Aorta (tissue), 5 donors: Measurements from ENCODE around the gene MCM5. TPM values are rescaled to one million over a fixed set of nuclear protein-coding genes. Genes with fewer than 3 reads are reported as not detected.

Source experiments
- ATAC-seq: fragments of 200-7000 bp; cut with Tn5 transposase; one replicate; pipeline ENCODE4 v1.9.1; 2022; ENCODE audit warnings: moderate library complexity; ENCODE audit not compliant: low FRiP score
- DNase-seq, 2 donors: peaks; one replicate each; pipeline ENCODE4 v3.0.0-alpha.2; 2020
- H3K27ac ChIP-seq, 2 donors: one replicate each; pipeline ENCODE4 v1.5.1; 2013; ENCODE audit warnings: low read length in 2 of 2, mild to moderate bottlenecking in 2 of 2, moderate library complexity in 2 of 2, control low read depth in 1 of 2, inconsistent platforms in 1 of 2, low read depth in 1 of 2
- H3K27me3 ChIP-seq, 2 donors: one replicate each; pipeline ENCODE4 v1.6.1; 2013; ENCODE audit warnings: control low read depth in 1 of 2, low read length in 1 of 2, mild to moderate bottlenecking in 1 of 2, moderate library complexity in 1 of 2; ENCODE audit not compliant: insufficient read depth in 2 of 2, control insufficient read depth in 1 of 2
- H3K36me3 ChIP-seq, 2 donors: one replicate each; pipeline ENCODE4 v1.6.1; 2013; ENCODE audit warnings: control low read depth in 1 of 2, low read length in 1 of 2, mild to moderate bottlenecking in 1 of 2; ENCODE audit not compliant: insufficient read depth in 2 of 2, control insufficient read depth in 1 of 2
- H3K4me1 ChIP-seq, 2 donors: one replicate each; pipeline ENCODE4 v1.6.1; 2013; ENCODE audit warnings: low read length in 2 of 2, control low read depth in 1 of 2, mild to moderate bottlenecking in 1 of 2, moderate library complexity in 1 of 2; ENCODE audit not compliant: insufficient read depth in 2 of 2, control insufficient read depth in 1 of 2
- H3K4me3 ChIP-seq, 2 donors: one replicate each; pipeline ENCODE4 v1.5.1; 2013; ENCODE audit warnings: low read length in 2 of 2, control low read depth in 1 of 2, mild to moderate bottlenecking in 1 of 2
- H3K9me3 ChIP-seq: one replicate; pipeline ENCODE4 v1.6.1; 2013; ENCODE audit warnings: mild to moderate bottlenecking, low read length; ENCODE audit not compliant: control insufficient read depth
- WGBS, 2 donors: extraction: QIAGEN DNeasy Blood & Tissue Kit; methylation state at CpG; one replicate each; pipeline ENCODE4 v1.1.7; 2013; 5-methylcytosine and 5-hydroxymethylcytosine counted together
- intact Hi-C, 2 donors: fragments of 100-400 bp; cut with DNase I; formaldehyde crosslinking; loops; one replicate each; pipeline versions ENCODE4 v1.14.2 to v1.15.0; 2022
- long read RNA-seq, 2 donors: library from polyadenylated mRNA; unstranded; transcript quantifications; one replicate each; pipeline ENCODE4 v2.0.0, GENCODE V29; 2020 to 2021
- polyA plus RNA-seq, 2 donors: library from polyadenylated mRNA; stranded (reverse); fragments of 200-250 nt; gene quantifications; one replicate each; pipeline ENCODE4 v1.2.3, GENCODE V29; 2013
- total RNA-seq, 2 donors: library from RNA; stranded (reverse); fragmentation: NEBNext Ultra II Directional; extraction: Animal tissue kit (Norgen Biotek cat#: 25700); gene quantifications; one replicate each; pipeline ENCODE4 v1.2.1, GENCODE V29; 2021
- donor health status: healthy with polysubstance abuse.
- donor health status: Bipolar disorder and iron deficiency.
- donor health status: DM: no; HTN: no; CAD: no.
- donor health status: DM: no; HTN: no; CAD: no.
- donor health status: DM: yes; HTN: yes; CAD: no.

Gene MCM5
- 10 to 100 TPM; 18.1 to 21.7 TPM for total RNA-seq
- 10 to 100 TPM in 1 of 2 donors, 1 to 10 TPM in 1; 4.0 to 24.8 TPM for polyA plus RNA-seq
- long read RNA-seq, donor 1, transcript MCM5-201 (17 exons, 3,534 nt), result major isoform, 61 of 118 reads
- long read RNA-seq, donor 1, partial matches to known transcripts, result 52 of 118 reads
- long read RNA-seq, donor 1, other reads (novel, unspliced or antisense), result 5 of 118 reads
- long read RNA-seq, donor 2, transcript MCM5-201 (17 exons, 3,534 nt), result major isoform, 13 of 21 reads
- long read RNA-seq, donor 2, partial matches to known transcripts, result 8 of 21 reads
- long read RNA-seq, donor 2, other reads (novel, unspliced or antisense), result 0 of 21 reads

DNA sequence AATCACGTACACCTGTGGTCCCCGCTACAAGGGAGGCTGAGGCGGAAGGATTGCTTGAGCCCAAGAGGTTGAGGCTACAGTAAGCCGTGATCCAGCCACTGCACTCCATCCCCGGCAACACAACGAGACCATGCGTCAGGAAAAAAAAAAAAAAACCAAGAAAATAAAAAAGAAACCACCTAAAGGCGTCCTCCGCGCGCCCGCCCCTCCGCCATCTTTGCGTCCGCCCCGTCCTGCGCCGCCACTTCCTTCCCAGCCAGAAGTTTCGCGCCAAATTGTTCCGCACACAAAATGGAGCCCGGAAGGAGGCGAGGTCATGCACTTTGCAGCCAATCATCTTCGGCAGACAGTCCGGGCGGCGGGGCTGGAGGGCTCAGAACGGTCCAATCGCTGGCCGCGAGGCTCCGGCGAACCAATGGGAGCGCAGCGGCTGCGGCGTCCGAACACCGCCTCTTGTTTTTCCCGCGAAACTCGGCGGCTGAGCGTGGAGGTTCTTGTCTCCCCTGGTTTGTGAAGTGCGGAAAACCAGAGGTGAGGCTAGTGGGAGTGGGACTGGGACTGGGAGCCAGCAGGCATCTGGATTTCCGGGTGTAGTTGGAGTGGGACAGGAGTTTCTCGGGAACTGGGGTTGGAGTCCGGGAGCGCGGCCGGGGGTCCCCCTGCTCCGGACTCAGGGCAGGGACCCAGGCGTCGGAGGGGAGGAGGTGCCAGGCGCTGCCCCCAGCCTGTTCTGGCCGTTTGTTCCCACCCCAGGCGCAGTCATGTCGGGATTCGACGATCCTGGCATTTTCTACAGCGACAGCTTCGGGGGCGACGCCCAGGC lies at the start of gene MCM5:
TSS of gene MCM5 (plus strand) at position 463 of the 823 bp plus-strand sequence. CDS start at position 762, 299 bp downstream.
- H3K4me3 ChIP-seq, result peak within 1 kb of the TSS; percentile 70 to 81
- no peaks in the 10 kb centered on the region for H3K9me3 ChIP-seq
- 2% methylated on average over 63 to 64 of the region's 64 CpGs for WGBS, 2 donors
- no peaks in the 10 kb centered on the region for H3K27me3 ChIP-seq
- no peaks in the 10 kb centered on the region for H3K4me1 ChIP-seq
- H3K36me3 ChIP-seq, result no peaks in the 10 kb centered on the region
- intact Hi-C loops, result loop anchor here in 1 of 2 donors (5.0 kb wide), 1 partner anchor 48 kb away; no protein-coding TSS in a partner anchor
- peak; percentile 98 to 99 for DNase-seq
- peak; percentile 97 for ATAC-seq
- H3K27ac ChIP-seq, result no peak within 1 kb of the TSS

DNA sequence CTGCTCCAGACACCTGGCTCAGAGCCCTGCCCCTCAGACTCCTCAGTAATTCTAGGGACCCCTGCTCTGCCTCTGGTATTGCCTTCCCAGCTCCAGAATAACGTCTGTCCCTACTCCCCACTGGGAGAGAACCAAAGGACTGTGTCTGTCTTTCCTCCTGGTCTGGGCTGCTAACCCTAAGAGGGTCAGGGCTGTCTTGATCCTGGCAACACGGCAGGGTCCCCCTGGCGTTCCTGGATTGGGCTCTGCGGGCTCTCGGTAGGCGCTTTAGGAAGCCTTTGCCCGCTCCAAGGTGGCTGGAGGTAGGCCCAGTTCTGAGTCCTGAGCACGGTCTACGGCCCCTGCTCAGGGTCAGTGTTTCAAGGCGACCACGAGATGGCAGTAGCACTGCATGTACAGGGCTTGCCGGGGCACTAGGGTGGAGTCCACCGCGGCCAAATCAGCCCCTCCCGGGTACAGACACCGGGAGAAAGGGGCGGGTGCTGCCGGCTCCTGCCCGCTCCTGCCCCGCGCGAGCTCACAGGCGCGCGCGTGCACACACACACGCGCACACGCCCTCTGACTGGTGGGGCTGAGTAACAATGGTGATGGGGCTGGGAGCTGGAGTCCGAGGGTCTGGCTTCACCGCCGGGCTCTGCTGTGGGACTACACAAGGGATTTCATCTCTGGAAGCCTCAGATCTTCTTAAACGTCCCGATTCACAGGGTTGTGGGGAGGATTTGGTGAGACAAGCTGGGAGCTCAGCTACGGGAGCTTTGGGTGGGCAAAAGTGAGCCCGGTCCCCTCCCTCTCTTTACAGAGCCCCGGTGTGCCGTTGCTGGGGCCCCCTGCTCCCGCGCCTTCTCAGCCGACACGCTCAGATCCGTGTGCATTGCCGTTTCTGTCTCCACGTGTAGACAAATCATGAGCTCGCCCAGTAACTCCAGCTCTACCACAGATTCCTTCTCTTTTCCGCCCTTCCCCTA lies 49.1 kb upstream of the MCM5 start:
- Histone ChIP-seq H3K36me3 (no peaks in the 10 kb centered on the region), H3K4me1 (no peaks in the 10 kb centered on the region), H3K27me3 (no peaks in the 10 kb centered on the region), H3K4me3 (peak overlapping the region; percentile 21 to 30), H3K27ac (peak overlapping the region in 1 of 2 donors; percentile 23), H3K9me3 (no peaks in the 10 kb centered on the region)
- intact Hi-C loops, result loop anchor here (2.0 to 5.0 kb wide), 3 partner anchors 51 to 271 kb away; partner anchors contain the start of gene MCM5 (in 1 of the 2)
- ATAC-seq (peak; percentile 95), DNase-seq (peak; percentile 97)
- 1% methylated on average over 40 to 47 of the region's 47 CpGs for WGBS, 2 donors

DNA sequence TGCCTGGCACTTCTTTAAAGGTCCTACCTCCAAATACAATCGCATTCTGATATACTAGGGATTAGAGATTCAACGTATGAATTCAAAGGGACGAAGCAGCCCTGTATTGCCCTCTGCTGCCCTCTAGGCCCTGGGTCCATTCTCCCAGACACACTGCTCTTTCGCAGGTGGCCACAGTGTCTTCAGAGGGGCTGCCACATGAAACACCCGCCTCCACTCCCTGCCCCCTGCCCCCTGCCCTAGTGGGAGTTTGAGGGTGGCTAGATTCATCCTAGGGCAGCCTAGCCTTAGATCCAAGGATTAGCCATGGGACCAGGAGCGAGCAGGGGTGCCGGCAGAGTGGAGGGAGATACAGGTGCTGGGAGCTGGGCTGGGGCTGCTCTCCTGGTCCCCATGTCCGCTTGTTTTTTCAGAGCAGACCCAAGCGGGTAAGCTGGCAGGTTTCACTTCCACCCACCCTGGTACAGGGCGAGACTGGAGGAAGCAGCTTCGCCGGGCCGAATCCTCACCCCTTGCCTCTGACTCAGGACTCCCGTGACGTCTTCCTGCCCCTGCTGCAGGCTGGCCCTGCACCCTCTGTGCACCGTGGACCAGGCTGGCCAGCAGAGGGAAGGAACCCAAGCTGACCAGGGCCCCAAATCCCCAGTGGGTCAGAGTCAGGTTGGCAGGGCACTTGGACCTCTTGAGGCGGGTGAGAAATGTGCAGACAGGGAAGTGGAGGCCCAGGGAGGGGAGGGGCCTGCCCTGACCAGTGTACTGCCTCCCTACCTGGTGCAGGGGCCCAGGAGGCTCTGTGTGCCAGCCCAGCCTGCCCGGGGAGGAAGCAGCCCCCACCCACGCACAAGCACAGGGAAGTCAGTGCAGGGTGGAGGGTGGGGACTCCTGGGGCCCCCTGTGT lies 47.5 kb upstream of the MCM5 start:
- no peak overlapping the region for H3K27ac ChIP-seq
- no peaks in the 10 kb centered on the region for H3K36me3 ChIP-seq
- no peaks in the 10 kb centered on the region for H3K9me3 ChIP-seq
- intact Hi-C loops, result loop anchor here in 1 of 2 donors (5.0 kb wide), 2 partner anchors 50 to 270 kb away; partner anchors contain the start of gene MCM5
- H3K27me3 ChIP-seq, result no peaks in the 10 kb centered on the region
- WGBS, 2 donors, result 17 to 22% methylated on average over 19 of the region's 19 CpGs
- DNase-seq (peak; percentile 92 to 95), ATAC-seq (peak; percentile 48)
- no peaks in the 10 kb centered on the region for H3K4me1 ChIP-seq
- H3K4me3 ChIP-seq, result no peak overlapping the region

DNA sequence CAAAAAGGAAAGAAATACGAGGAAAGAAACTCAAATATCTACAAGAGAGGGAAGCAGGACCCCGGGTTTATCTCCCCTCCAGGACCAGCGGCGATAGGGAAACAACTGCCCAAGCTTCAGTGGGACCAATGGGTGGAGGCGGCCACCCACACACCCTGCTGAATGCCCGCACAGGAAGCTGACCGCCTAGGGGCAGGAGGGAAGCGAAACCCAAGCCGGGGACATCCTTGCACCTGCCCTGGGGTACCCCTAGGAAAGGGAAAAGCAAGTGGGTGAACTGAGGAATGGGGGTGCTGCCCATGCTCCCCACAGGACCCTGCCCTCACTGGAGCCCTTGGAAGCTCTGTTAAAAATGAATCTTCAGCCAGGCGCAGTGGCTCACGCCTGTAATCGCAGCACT lies 46.6 kb upstream of the MCM5 start:
- ATAC-seq (no peak), DNase-seq (peak in 1 of 2 donors; percentile 78)
- intact Hi-C loops, result loop anchor here in 1 of 2 donors (5.0 kb wide), 2 partner anchors 49 to 269 kb away; partner anchors contain the start of gene MCM5
- Histone ChIP-seq H3K27ac (no peak overlapping the region), H3K4me3 (no peak overlapping the region), H3K9me3 (no peaks in the 10 kb centered on the region), H3K4me1 (no peaks in the 10 kb centered on the region), H3K36me3 (no peaks in the 10 kb centered on the region), H3K27me3 (no peaks in the 10 kb centered on the region)
- WGBS, 2 donors, result 59% methylated on average over 12 of the region's 12 CpGs

- H3K4me1 ChIP-seq, result no peaks in the 10 kb centered on the region
- H3K36me3 ChIP-seq, result no peaks in the 10 kb centered on the region
- no peak overlapping the region for H3K27ac ChIP-seq
- H3K4me3 ChIP-seq, result no peak overlapping the region
- H3K9me3 ChIP-seq, result no peaks in the 10 kb centered on the region
- no peak for ATAC-seq
- intact Hi-C loops, result loop anchor here in 1 of 2 donors (5.0 kb wide), 2 partner anchors 48 to 268 kb away; partner anchors contain the start of gene MCM5
- DNase-seq, result no peak
- H3K27me3 ChIP-seq, result no peaks in the 10 kb centered on the region
- 73 to 91% methylated on average over 4 of the region's 4 CpGs for WGBS, 2 donors
These were observed 45.9 kb upstream of the MCM5 start for GRCh38 chr22:35354068-35354467.

DNA sequence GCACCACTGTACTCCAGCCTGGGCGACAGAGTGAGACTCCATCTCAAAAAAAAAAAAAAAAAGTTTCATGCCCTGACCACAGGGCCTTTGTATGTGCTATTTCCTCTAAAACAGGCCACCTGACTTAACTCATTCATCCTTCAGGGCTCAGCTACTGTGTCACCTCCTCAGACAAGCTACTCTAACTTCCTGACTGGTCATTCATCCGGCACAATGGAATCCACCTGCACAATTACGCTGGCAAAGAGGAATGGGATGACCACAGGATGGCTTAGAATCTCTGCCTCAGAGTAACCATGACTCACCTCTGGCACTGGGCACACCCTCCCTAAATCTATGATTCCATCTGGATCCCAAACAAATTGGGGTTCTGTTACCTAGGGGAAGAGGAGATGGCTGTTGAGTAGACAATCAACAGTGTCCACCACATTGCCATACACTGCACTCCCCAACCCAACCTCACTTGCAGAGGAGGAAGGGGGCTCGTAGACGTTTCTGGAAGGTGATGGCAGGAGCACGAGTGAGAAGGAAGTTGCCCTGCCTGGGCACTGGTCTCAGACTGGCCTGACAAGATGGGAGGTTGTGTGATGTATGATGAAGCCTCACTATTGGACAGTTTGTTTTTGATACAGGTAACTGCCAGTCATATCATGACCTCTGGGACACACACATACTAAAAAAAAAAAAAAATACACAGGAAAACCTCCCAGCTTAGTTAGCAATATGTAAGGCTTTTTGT lies 41.9 kb upstream of the MCM5 start:
- intact Hi-C loops, result no loop called here
- ATAC-seq (no peak), DNase-seq (peak in 1 of 2 donors; percentile 12)
- no peak overlapping the region for H3K4me3 ChIP-seq
- no peaks in the 10 kb centered on the region for H3K4me1 ChIP-seq
- H3K36me3 ChIP-seq, result no peaks in the 10 kb centered on the region
- 58 to 61% methylated on average over 6 of the region's 6 CpGs for WGBS, 2 donors
- no peak overlapping the region for H3K27ac ChIP-seq
- peaks cover 0 to 2% of the 10 kb centered on the region in 2 donors for H3K27me3 ChIP-seq
- no peaks in the 10 kb centered on the region for H3K9me3 ChIP-seq

GRCh38 chr22:35359380-35360065 lies 40.4 kb upstream of the MCM5 start:
- WGBS, 2 donors, result 81 to 86% methylated on average over 9 of the region's 9 CpGs
- ATAC-seq (no peak), DNase-seq (peak in 1 of 2 donors; percentile 13)
- H3K36me3 ChIP-seq, result no peaks in the 10 kb centered on the region
- no peak overlapping the region for H3K4me3 ChIP-seq
- H3K27ac ChIP-seq, result no peak overlapping the region
- H3K27me3 ChIP-seq, result peaks cover 0 to 2% of the 10 kb centered on the region in 2 donors
- H3K9me3 ChIP-seq, result no peaks in the 10 kb centered on the region
- H3K4me1 ChIP-seq, result no peaks in the 10 kb centered on the region
- intact Hi-C loops, result no loop called here
